WTC11 (cell line): ENCODE measurements around the gene GABRR2. TPM values are rescaled to one million over a fixed set of nuclear protein-coding genes. Genes with fewer than 3 reads are reported as not detected.

ENCODE experiments used
- ATAC-seq: fragments of 200-7000 bp; cut with Tn5 transposase; 2 replicates; pipeline ENCODE4 v1.10.0; 2021; ENCODE audit warnings: mild to moderate bottlenecking, moderate library complexity
- CTCF ChIA-PET: fragments of 300-600 bp; sonication (Branson Sonifier 250); formaldehyde crosslinking; loops from one replicate; lab custom pipeline; 2021; ENCODE audit warnings: antibody characterized with exemption; lab: Charles Lee
- POLR2A ChIA-PET: fragments of 350-600 bp; sonication (Branson Sonifier 250); formaldehyde crosslinking; loops from one replicate; lab custom pipeline; 2021; ENCODE audit warnings: antibody characterized with exemption; lab: Charles Lee
- DNase-seq: peaks from one replicate; pipeline ENCODE4 v3.0.0; 2021; ENCODE audit warnings: low spot score
- H3K27ac Mint-ChIP-seq: 2 replicates; pipeline ENCODE4 v1.8.0; 2021; ENCODE audit warnings: mixed read lengths
- H3K27me3 Mint-ChIP-seq: 2 replicates; pipeline ENCODE4 v1.8.0; 2021; ENCODE audit warnings: low read depth, mild to moderate bottlenecking, moderate library complexity, mixed read lengths
- H3K36me3 Mint-ChIP-seq: 2 replicates; pipeline ENCODE4 v1.8.0; 2021; ENCODE audit warnings: mixed read lengths
- H3K4me1 Mint-ChIP-seq: 2 replicates; pipeline ENCODE4 v1.8.0; 2022; ENCODE audit warnings: mixed read lengths
- H3K4me3 Mint-ChIP-seq: 2 replicates; pipeline ENCODE4 v1.8.0; 2021; ENCODE audit warnings: mild to moderate bottlenecking, moderate library complexity, mixed read lengths
- H3K9me3 Mint-ChIP-seq: 2 replicates; pipeline ENCODE4 v1.8.0; 2021; ENCODE audit warnings: mixed read lengths
- ATF1 ChIP-seq: sonication (generic); formaldehyde crosslinking; IDR thresholded peaks from 2 replicates; pipeline ENCODE4 v1.8.1; 2023; ENCODE audit warnings: mild to moderate bottlenecking, moderate library complexity, missing genetic modification reagents
- CREM ChIP-seq: sonication (generic); formaldehyde crosslinking; IDR thresholded peaks from 2 replicates; pipeline ENCODE4 v1.8.1; 2022; ENCODE audit warnings: mild to moderate bottlenecking, missing genetic modification reagents, moderate library complexity
- EMX1 ChIP-seq: fragments of 250-450 bp; sonication (Bioruptor Pico); IDR thresholded peaks from 2 replicates; pipeline ENCODE4 v1.8.0; 2021; ENCODE audit warnings: mild to moderate bottlenecking
- ETV6 ChIP-seq: sonication (generic); formaldehyde crosslinking; IDR thresholded peaks from 2 replicates; pipeline ENCODE4 v1.8.1; 2022; ENCODE audit warnings: mild to moderate bottlenecking, missing genetic modification reagents
- MXD4 ChIP-seq: fragments of 250-450 bp; sonication (Bioruptor Pico); IDR thresholded peaks from 2 replicates; pipeline ENCODE4 v1.8.0; 2021; ENCODE audit warnings: mild to moderate bottlenecking, moderate library complexity, borderline replicate concordance
- NFE2L1 ChIP-seq: sonication (generic); formaldehyde crosslinking; IDR thresholded peaks from 2 replicates; pipeline ENCODE4 v1.8.1; 2023; ENCODE audit warnings: missing genetic modification reagents
- OVOL2 ChIP-seq: fragments of 250-450 bp; sonication (Bioruptor Pico); IDR thresholded peaks from 2 replicates; pipeline ENCODE4 v1.9.0; 2021; ENCODE audit warnings: mild to moderate bottlenecking, borderline replicate concordance
- ZNF121 ChIP-seq: sonication (generic); formaldehyde crosslinking; IDR thresholded peaks from 2 replicates; pipeline ENCODE4 v1.8.0; 2023; ENCODE audit warnings: missing genetic modification reagents
- ZNF219 ChIP-seq: sonication (generic); formaldehyde crosslinking; IDR thresholded peaks from 2 replicates; pipeline ENCODE4 v1.8.0; 2023; ENCODE audit warnings: missing genetic modification reagents, mild to moderate bottlenecking, borderline replicate concordance
- ZNF396 ChIP-seq: fragments of 250-450 bp; sonication (Bioruptor Pico); IDR thresholded peaks from 2 replicates; pipeline ENCODE4 v1.8.0; 2021; ENCODE audit warnings: mild to moderate bottlenecking, moderate library complexity, borderline replicate concordance
- total RNA-seq: library from RNA; stranded (reverse); gene quantifications from 3 replicates; pipeline ENCODE4 v1.2.3, GENCODE V29; 2021
- TF ChIP-seq, protein P1 (sequence below): sonication (generic); formaldehyde crosslinking; IDR thresholded peaks from 2 replicates; pipeline ENCODE4 v1.8.0; 2022; ENCODE audit warnings: missing genetic modification reagents
- TF ChIP-seq, protein P2 (sequence below): sonication (generic); formaldehyde crosslinking; IDR thresholded peaks from 2 replicates; pipeline ENCODE4 v1.8.1; 2022; ENCODE audit warnings: missing genetic modification reagents, borderline replicate concordance
- TF ChIP-seq, protein P3 (sequence below): sonication (generic); formaldehyde crosslinking; IDR thresholded peaks from 2 replicates; pipeline ENCODE4 v1.8.1; 2023; ENCODE audit warnings: mild to moderate bottlenecking, missing genetic modification reagents
- TF ChIP-seq, protein P4 (sequence below): fragments of 250-450 bp; sonication (Bioruptor Pico); IDR thresholded peaks from 2 replicates; pipeline ENCODE4 v2.1.2; 2022; ENCODE audit warnings: mild to moderate bottlenecking, moderate library complexity
- TF ChIP-seq, protein P5 (sequence below): sonication (generic); formaldehyde crosslinking; IDR thresholded peaks from 2 replicates; pipeline ENCODE4 v1.8.1; 2022; ENCODE audit warnings: mild to moderate bottlenecking, missing genetic modification reagents, moderate library complexity, borderline replicate concordance

Gene GABRR2
- total RNA-seq, 1 experiment from 2014 or later = not detected

DNA sequence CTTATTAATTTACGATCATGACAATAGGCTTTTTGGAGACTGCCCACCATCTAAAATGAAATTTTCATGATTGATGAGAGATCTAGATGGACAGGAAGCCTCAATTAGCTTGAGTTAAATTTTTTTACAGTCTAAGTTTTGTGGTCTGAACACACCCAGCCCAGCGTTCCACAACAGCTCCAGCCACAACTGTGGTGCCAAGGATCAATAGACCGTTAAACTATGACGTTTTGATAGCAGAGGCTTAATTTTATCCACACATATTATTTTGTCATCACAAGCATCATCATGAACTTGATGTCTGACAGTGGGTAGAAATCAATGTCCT, 92.4 kb downstream of the GABRR2 start (continued):
- TF ChIP-seq, protein P1, sequence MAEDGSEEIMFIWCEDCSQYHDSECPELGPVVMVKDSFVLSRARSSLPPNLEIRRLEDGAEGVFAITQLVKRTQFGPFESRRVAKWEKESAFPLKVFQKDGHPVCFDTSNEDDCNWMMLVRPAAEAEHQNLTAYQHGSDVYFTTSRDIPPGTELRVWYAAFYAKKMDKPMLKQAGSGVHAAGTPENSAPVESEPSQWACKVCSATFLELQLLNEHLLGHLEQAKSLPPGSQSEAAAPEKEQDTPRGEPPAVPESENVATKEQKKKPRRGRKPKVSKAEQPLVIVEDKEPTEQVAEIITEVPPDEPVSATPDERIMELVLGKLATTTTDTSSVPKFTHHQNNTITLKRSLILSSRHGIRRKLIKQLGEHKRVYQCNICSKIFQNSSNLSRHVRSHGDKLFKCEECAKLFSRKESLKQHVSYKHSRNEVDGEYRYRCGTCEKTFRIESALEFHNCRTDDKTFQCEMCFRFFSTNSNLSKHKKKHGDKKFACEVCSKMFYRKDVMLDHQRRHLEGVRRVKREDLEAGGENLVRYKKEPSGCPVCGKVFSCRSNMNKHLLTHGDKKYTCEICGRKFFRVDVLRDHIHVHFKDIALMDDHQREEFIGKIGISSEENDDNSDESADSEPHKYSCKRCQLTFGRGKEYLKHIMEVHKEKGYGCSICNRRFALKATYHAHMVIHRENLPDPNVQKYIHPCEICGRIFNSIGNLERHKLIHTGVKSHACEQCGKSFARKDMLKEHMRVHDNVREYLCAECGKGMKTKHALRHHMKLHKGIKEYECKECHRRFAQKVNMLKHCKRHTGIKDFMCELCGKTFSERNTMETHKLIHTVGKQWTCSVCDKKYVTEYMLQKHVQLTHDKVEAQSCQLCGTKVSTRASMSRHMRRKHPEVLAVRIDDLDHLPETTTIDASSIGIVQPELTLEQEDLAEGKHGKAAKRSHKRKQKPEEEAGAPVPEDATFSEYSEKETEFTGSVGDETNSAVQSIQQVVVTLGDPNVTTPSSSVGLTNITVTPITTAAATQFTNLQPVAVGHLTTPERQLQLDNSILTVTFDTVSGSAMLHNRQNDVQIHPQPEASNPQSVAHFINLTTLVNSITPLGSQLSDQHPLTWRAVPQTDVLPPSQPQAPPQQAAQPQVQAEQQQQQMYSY (CRISPR knock-in tag) = no peak

DNA sequence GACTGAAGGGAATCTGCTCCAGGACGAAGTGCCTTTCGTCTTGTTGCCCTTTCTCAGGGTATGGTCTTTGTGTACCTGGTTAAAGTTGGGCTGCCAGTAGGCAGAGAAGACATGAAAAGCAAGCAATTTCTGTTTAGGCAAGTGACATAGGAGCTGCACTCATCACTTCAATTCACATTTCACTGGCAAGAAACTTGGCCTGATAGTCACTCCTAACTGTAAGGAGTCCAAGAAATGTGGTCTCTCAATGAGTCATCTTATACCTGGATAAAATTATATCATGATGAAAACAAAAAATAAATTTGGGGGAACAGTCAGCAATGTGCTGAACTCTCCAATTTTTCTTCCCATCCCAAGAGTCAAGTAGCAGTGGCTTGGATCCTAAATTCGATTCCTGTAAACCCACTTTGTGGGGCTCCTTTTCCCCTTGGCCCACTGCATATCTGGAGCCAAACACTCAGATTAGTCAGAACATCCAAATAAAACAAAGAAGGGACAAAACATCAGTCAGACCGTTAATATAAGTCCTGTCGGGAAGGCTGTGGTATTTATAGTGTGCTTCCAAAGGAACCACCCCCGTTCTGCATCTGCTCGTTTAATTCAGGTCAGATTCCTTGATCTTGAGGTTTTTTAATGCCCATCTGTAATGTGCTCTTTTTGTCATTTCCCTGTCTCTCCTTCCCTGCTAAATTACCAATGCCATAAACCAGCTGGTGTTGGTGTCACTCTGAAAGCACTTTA, 93.0 kb downstream of the GABRR2 start:
- Mint-ChIP-seq H3K27me3 (peaks cover 2% of the 10 kb centered on the region; the same call in 1 of the 2 replicates), H3K36me3 (peaks cover 11% of the 10 kb centered on the region), H3K4me3 (no peak overlapping the region), H3K4me1 (peaks cover 18% of the 10 kb centered on the region), H3K27ac (no peak overlapping the region), H3K9me3 (peaks cover 18% of the 10 kb centered on the region)
- DNase-seq (no peak), ATAC-seq (no peak)
- TF ChIP-seq ETV6 (CRISPR knock-in tag) (no peak), NFE2L1 (CRISPR knock-in tag) (no peak), CREM (CRISPR knock-in tag) (no peak), ZNF396 (CRISPR knock-in tag) (no peak), ATF1 (CRISPR knock-in tag) (no peak), MXD4 (CRISPR knock-in tag) (no peak), ZNF121 (CRISPR knock-in tag) (no peak), ZNF219 (no peak), EMX1 (CRISPR knock-in tag) (no peak), OVOL2 (no peak)
- TF ChIP-seq, protein P2, sequence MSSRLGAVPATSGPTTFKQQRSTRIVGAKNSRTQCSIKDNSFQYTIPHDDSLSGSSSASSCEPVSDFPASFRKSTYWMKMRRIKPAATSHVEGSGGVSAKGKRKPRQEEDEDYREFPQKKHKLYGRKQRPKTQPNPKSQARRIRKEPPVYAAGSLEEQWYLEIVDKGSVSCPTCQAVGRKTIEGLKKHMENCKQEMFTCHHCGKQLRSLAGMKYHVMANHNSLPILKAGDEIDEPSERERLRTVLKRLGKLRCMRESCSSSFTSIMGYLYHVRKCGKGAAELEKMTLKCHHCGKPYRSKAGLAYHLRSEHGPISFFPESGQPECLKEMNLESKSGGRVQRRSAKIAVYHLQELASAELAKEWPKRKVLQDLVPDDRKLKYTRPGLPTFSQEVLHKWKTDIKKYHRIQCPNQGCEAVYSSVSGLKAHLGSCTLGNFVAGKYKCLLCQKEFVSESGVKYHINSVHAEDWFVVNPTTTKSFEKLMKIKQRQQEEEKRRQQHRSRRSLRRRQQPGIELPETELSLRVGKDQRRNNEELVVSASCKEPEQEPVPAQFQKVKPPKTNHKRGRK (CRISPR knock-in tag) = no peak
- TF ChIP-seq, protein P3, sequence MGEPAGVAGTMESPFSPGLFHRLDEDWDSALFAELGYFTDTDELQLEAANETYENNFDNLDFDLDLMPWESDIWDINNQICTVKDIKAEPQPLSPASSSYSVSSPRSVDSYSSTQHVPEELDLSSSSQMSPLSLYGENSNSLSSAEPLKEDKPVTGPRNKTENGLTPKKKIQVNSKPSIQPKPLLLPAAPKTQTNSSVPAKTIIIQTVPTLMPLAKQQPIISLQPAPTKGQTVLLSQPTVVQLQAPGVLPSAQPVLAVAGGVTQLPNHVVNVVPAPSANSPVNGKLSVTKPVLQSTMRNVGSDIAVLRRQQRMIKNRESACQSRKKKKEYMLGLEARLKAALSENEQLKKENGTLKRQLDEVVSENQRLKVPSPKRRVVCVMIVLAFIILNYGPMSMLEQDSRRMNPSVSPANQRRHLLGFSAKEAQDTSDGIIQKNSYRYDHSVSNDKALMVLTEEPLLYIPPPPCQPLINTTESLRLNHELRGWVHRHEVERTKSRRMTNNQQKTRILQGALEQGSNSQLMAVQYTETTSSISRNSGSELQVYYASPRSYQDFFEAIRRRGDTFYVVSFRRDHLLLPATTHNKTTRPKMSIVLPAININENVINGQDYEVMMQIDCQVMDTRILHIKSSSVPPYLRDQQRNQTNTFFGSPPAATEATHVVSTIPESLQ (CRISPR knock-in tag) = no peak
- TF ChIP-seq, protein P4, sequence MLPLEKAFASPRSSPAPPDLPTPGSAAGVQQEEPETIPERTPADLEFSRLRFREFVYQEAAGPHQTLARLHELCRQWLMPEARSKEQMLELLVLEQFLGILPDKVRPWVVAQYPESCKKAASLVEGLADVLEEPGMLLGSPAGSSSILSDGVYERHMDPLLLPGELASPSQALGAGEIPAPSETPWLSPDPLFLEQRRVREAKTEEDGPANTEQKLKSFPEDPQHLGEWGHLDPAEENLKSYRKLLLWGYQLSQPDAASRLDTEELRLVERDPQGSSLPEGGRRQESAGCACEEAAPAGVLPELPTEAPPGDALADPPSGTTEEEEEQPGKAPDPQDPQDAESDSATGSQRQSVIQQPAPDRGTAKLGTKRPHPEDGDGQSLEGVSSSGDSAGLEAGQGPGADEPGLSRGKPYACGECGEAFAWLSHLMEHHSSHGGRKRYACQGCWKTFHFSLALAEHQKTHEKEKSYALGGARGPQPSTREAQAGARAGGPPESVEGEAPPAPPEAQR (CRISPR knock-in tag) = no peak
- TF ChIP-seq, protein P5, sequence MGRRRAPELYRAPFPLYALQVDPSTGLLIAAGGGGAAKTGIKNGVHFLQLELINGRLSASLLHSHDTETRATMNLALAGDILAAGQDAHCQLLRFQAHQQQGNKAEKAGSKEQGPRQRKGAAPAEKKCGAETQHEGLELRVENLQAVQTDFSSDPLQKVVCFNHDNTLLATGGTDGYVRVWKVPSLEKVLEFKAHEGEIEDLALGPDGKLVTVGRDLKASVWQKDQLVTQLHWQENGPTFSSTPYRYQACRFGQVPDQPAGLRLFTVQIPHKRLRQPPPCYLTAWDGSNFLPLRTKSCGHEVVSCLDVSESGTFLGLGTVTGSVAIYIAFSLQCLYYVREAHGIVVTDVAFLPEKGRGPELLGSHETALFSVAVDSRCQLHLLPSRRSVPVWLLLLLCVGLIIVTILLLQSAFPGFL (CRISPR knock-in tag) = no peak
- ChIA-PET CTCF (no interaction called here), POLR2A (no interaction called here)
